Esophagus squamous epithelium (tissue), 5 donors: ENCODE results near the gene WDR36. TPM values are rescaled to one million over a fixed set of nuclear protein-coding genes. Genes with fewer than 3 reads are reported as not detected.

ENCODE experiments used
- DNase-seq: peaks from one replicate; lab custom pipeline; 2025; lab: John Stamatoyannopoulos, UW
- H3K27ac ChIP-seq, 4 donors: fragments of 200-600 bp; sonication (generic); one replicate each; pipeline ENCODE4 v1.5.1; 2016 to 2019; ENCODE audit warnings: mild to moderate bottlenecking in 1 of 4
- H3K27me3 ChIP-seq, 4 donors: fragments of 200-600 bp; sonication (generic); 1 replicate in 3 of 4; 2 replicates in 1 of 4; pipeline versions ENCODE4 v1.5.1 to v1.6.0; 2017 to 2021; ENCODE audit warnings: antibody characterized with exemption in 1 of 4
- H3K36me3 ChIP-seq, 3 donors: fragments of 200-600 bp; sonication (generic); one replicate each; pipeline ENCODE4 v1.5.1; 2016 to 2019
- H3K4me1 ChIP-seq, 3 donors: fragments of 200-600 bp; sonication (generic); one replicate each; pipeline ENCODE4 v1.5.1; 2017 to 2019
- H3K4me3 ChIP-seq, 4 donors: fragments of 200-600 bp; sonication (generic); 1 replicate in 3 of 4; 2 replicates in 1 of 4; pipeline ENCODE4 v1.5.1; 2016 to 2019; ENCODE audit warnings: mild to moderate bottlenecking in 2 of 4, moderate library complexity in 1 of 4
- H3K9me3 ChIP-seq, 3 donors: fragments of 200-600 bp; sonication (generic); one replicate each; pipeline ENCODE4 v1.5.1; 2016 to 2019
- POLR2A ChIP-seq, 4 donors: fragments of 450-650 bp; IDR thresholded peaks; one replicate each; pipeline ENCODE4 v1.6.1; 2017; ENCODE audit warnings: antibody characterized with exemption in 4 of 4, mild to moderate bottlenecking in 4 of 4, moderate library complexity in 3 of 4
- WGBS, 2 donors: methylation state at CpG; one replicate each; pipeline ENCODE4 v1.1.5; 2018; 5-methylcytosine and 5-hydroxymethylcytosine counted together
- intact Hi-C: fragments of 100-400 bp; cut with DNase I; formaldehyde crosslinking; loops from one replicate; pipeline ENCODE4 v1.15.0; 2022
- total RNA-seq, 4 donors: library from RNA; depleted of rRNA; stranded (reverse); fragments of >200 nt; gene quantifications; one replicate each; pipeline ENCODE4 v1.1.0, GENCODE V29; 2016
- TF ChIP-seq, protein P1 (sequence below), 6 experiments: fragments of 450-650 bp in 4 of 6; fragments of 200-600 bp in 2 of 6; sonication (generic) in 2 of 6; IDR thresholded peaks; one replicate each; pipeline ENCODE4 v1.5.1; 2016 to 2019; ENCODE audit warnings: antibody characterized with exemption in 6 of 6, mild to moderate bottlenecking in 4 of 6, moderate library complexity in 4 of 6
- donor health status: DM: yes; HTN: yes; CAD: no.

The WDR36 gene
- total RNA-seq, 4 donors from 2014 or later: 13.7 to 42.5 (median 28.3) TPM

DNA sequence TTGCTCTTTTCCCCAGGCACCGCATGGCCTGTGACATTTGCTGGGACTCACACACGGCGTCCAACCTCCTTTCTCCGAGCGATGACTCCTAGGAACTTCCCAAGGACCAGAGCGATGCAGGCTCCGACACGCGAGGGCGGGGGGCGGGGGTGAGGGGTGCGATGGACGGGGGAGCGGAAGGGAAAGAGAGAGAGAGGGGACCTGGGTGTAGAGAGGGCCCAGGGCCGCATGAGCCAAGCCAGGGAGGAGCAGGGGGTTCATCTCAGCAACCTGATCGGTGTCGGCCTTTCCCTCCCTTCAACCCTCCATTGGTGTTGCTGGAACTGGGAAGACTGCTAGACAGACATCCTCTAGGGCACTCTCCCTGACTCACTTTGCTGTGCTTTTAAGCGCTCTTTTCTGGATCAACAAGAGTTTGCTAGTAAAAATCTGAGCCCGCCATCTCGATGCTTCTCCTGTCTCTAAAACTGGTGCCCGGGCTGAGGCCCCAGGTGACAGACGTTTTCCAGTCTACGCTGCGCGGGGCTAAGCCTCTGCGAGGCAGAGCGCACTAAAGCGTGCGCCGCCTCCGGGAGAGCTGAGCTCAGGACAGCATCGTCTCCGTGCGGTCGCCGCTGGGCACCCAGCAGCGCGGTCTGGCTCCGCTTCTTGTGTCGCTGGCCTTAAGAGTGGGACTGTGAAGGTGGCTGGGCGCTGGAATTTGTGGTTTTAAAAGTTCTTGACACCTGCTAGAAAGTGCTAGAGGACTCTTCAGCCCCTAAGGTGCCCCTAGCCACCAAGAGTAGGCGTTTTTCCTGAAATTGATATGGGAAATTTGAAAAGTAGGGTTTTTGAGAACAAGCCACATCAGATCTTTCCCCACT lies 21.6 kb upstream of the WDR36 start:
- no peak for DNase-seq
- peaks cover 0 to 41% (median 20%) of the 10 kb centered on the region in 3 donors for H3K4me1 ChIP-seq
- peak overlapping the region in 1 of 4 donors; percentile 10 for H3K4me3 ChIP-seq
- TF ChIP-seq POLR2A (IDR thresholded peaks at IDR 0.05): no peak
- TF ChIP-seq, protein P1, sequence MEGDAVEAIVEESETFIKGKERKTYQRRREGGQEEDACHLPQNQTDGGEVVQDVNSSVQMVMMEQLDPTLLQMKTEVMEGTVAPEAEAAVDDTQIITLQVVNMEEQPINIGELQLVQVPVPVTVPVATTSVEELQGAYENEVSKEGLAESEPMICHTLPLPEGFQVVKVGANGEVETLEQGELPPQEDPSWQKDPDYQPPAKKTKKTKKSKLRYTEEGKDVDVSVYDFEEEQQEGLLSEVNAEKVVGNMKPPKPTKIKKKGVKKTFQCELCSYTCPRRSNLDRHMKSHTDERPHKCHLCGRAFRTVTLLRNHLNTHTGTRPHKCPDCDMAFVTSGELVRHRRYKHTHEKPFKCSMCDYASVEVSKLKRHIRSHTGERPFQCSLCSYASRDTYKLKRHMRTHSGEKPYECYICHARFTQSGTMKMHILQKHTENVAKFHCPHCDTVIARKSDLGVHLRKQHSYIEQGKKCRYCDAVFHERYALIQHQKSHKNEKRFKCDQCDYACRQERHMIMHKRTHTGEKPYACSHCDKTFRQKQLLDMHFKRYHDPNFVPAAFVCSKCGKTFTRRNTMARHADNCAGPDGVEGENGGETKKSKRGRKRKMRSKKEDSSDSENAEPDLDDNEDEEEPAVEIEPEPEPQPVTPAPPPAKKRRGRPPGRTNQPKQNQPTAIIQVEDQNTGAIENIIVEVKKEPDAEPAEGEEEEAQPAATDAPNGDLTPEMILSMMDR (IDR thresholded peaks at IDR 0.05): no peak
- H3K36me3 ChIP-seq: no peaks in the 10 kb centered on the region
- H3K9me3 ChIP-seq: no peaks in the 10 kb centered on the region
- H3K27me3 ChIP-seq: peaks cover 0 to 25% (median 0%) of the 10 kb centered on the region in 4 donors
- intact Hi-C loops: no loop called here
- WGBS, 2 donors: 32 to 41% methylated on average over 7 to 17 of the region's 42 CpGs
- H3K27ac ChIP-seq: no peak overlapping the region

DNA sequence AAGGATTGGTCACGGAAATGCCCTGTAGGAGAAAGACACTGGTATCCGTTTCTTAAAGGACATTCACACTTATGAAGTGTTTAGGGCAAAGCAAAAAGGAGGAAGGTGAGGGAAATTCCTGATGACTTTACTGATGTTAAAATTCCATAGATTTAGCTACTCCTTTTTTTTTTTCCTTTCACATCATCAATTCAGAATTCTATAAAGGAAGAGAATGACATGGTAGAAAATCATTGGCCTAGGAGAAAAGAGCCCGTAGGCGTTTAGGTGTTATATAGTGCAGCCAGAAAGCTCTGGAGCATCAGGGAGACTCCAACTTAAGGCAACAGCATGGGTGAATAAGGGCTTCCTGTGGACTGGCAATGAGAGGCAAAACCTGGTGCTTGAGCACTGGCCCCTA lies 20.7 kb upstream of the WDR36 start, which contains the start of gene TSLP:
TSLP (plus strand) TSS at position 301 of the 400 bp plus-strand sequence. CDS start 178 bp downstream, outside the sequence.
- intact Hi-C loops: no loop called here
- peaks cover 0 to 38% (median 11%) of the 10 kb centered on the region in 3 donors for H3K4me1 ChIP-seq
- peak within 1 kb of the TSS in 1 of 4 donors; percentile 73 for H3K27ac ChIP-seq
- no peaks in the 10 kb centered on the region for H3K36me3 ChIP-seq
- H3K27me3 ChIP-seq: peaks cover 0 to 25% (median 0%) of the 10 kb centered on the region in 4 donors
- no peak for DNase-seq
- 79 to 82% methylated on average over 4 of the region's 4 CpGs for WGBS, 2 donors
- H3K4me3 ChIP-seq: peak within 1 kb of the TSS in 3 of 4 donors; percentile 58 to 73 (median 63)
- no peaks in the 10 kb centered on the region for H3K9me3 ChIP-seq
- no peak for TF ChIP-seq POLR2A (IDR thresholded peaks at IDR 0.05)
- TF ChIP-seq, protein P1 (IDR thresholded peaks at IDR 0.05): no peak

DNA sequence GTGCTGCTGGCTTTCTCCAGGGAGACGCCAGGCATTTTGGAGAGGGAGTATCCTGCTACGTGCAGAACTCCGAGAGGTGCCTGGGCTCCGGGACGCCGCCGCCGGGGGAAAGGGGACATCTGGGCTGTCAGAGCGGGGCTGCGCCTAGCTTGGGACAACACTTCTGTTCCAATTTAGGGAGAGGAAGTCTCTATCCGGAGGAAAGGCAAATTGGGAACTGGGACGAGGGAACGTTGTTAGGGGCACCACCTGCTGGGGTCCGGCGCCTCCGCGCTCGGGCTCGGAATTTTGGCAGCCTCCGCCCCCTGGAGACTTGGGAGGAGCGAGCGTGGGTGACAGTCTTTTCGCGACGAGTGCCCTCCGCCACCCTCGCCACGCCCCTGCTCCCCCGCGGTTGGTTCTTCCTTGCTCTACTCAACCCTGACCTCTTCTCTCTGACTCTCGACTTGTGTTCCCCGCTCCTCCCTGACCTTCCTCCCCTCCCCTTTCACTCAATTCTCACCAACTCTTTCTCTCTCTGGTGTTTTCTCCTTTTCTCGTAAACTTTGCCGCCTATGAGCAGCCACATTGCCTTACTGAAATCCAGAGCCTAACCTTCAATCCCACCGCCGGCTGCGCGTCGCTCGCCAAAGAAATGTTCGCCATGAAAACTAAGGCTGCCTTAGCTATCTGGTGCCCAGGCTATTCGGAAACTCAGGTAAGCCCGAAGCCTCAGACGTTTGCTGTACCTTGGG lies 19.0 kb upstream of the WDR36 start:
- Histone ChIP-seq H3K9me3 (no peaks in the 10 kb centered on the region), H3K4me1 (peaks cover 0 to 36% (median 6%) of the 10 kb centered on the region in 3 donors), H3K36me3 (no peaks in the 10 kb centered on the region), H3K4me3 (peak overlapping the region; percentile 50 to 73 (median 60)), H3K27ac (peak overlapping the region; percentile 53 to 73 (median 58)), H3K27me3 (peaks cover 0 to 25% (median 0%) of the 10 kb centered on the region in 4 donors)
- no peak for DNase-seq
- TF ChIP-seq, protein P1 (IDR thresholded peaks at IDR 0.05): peak in 1 of 6 experiments; percentile 4
- TF ChIP-seq POLR2A (IDR thresholded peaks at IDR 0.05): no peak
- WGBS, 2 donors: 0 to 1% methylated on average over 30 to 33 of the region's 44 CpGs
- intact Hi-C loops: no loop called here

DNA sequence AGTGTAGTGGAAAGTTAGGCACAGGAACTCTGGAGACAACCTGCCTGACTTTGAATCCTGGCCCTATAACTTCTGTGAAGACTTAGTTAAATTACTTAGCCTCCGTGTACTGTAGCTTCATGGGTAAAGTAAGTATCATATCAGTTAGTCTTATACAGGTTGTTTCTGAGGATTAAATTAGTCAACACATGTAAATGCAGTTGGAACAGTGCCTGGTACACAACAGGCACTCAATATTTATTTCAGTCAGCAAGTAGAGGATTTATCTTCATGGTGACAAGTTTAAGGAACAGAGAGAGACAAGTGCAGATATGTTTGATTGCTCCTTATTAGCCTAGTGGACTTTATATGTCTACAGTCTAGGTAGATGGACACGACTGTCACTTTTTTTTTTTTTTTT lies 17.9 kb upstream of the WDR36 start:
- Histone ChIP-seq H3K27ac (no peak overlapping the region), H3K4me3 (peak overlapping the region in 2 of 4 donors; percentile 58 to 73), H3K4me1 (peaks cover 0 to 36% (median 6%) of the 10 kb centered on the region in 3 donors), H3K27me3 (peaks cover 0 to 14% (median 0%) of the 10 kb centered on the region in 4 donors), H3K9me3 (no peaks in the 10 kb centered on the region), H3K36me3 (no peaks in the 10 kb centered on the region)
- no peak for TF ChIP-seq POLR2A (IDR thresholded peaks at IDR 0.05)
- TF ChIP-seq, protein P1 (IDR thresholded peaks at IDR 0.05): no peak
- no peak for DNase-seq
- WGBS, 2 donors: 34 to 47% methylated on average over 2 of the region's 2 CpGs
- intact Hi-C loops: no loop called here
